Head of caudate nucleus (tissue), 42 donors: Measurements from ENCODE around the gene CD109.
A peak's percentile ranks its signal among the peaks of the same experiment; 100 is the strongest.
"Not testable (repeated sequence)": the region's sequence is repeated elsewhere in the genome, so short reads cannot be mapped to it uniquely, and the experiment has no call there.

ENCODE experiments used
- DNase-seq, 42 donors: peaks; one replicate each; pipeline versions ENCODE4 v3.0.0 to v3.0.0-alpha.2; 2020 to 2021; ENCODE audit warnings: mixed read lengths in 7 of 42
- intact Hi-C: fragments of 100-400 bp; cut with DNase I; formaldehyde crosslinking; loops from one replicate; pipeline ENCODE4 v1.15.0; 2022

The CD109 gene

GRCh38 chr6:73766040-73766439 lies 70.0 kb downstream of the CD109 start:
- intact Hi-C loops, result no loop called here

DNA sequence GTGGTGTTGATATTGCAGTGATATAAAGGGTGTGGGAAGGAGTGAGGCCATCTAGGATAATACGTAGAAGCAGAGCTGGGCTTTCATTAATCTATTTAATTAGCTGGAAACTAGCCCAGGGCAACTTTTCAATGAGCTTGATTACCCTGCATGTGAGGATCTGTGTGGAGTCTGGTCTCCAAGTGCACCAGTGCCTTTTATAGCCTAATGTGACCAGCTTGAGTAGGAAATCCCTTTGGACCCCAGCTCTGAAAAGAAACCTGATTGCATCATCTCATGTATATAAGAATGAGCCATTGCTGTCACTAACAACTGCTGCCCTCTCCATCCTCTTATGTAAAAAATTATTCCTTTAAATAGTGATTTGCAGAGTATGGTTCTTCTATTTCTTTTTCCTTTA lies 72.6 kb downstream of the CD109 start:
- intact Hi-C loops, result no loop called here
- no peak for DNase-seq

More at GRCh38 chr6:73766040-73766439, 70.0 kb downstream of the CD109 start:
- no peak for DNase-seq

GRCh38 chr6:73769976-73770375 lies 74.0 kb downstream of the CD109 start:
- no peak for DNase-seq
- intact Hi-C loops, result no loop called here

- no peak for DNase-seq
- intact Hi-C loops, result no loop called here
Observed at GRCh38 chr6:73774311-73774774, 78.3 kb downstream of the CD109 start.

DNA sequence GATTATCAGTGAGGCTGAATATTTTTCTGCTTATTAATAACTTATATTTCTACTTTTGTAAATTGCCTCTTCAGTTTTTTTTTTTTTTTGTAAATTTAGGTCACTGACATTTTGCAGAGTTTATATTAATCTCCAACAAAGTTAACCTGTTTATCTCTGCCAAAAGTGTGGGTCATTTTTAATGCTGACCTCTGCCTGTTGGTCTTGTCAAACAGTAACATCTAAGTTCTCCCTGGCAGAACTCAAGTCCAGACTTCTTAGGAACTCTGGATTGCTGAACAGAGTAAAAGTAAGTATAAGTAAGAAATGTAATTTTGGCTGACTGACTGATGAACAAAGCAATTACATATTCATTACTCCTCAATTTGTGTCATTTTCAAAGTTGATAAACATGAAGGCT lies 83.9 kb downstream of the CD109 start:
- DNase-seq, result no peak
- intact Hi-C loops, result no loop called here

GRCh38 chr6:73782911-73783310 lies 86.9 kb downstream of the CD109 start:
- intact Hi-C loops, result no loop called here
- no peak for DNase-seq

DNA sequence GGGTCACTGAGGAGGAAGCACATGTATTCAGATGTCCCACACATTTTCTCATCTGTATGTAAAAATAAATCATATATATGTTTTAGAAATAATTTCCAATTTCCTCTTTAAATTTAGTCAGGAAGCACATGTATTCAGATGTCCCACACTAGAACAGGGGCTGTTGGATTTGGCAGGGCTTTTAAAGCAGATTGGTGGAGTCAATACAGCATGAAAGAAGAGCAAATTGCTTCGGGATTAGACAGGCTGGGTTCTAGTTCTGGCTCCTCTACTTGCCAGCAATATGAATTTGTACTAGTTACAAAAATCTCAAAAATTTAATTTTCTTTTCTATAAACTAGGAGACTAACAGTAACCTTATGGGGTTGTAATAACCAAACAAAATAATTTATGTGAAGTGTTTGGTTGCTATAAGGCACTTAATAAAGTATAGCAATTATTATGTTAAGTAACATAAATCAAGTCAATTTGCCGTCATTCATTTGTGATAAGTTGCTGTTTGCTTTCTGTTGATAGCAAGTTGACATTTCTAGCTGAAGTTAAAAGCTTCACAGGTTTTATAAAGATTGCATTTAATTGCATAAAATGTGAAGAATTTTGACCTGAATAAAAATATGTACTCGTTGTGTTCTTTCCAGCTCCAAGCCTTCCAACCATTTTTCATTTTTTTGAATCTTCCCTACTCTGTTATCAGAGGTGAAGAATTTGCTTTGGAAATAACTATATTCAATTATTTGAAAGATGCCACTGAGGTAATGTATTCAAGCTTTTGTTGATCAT lies 88.9 kb downstream of the CD109 start:
- intact Hi-C loops, result no loop called here
- DNase-seq, result no peak

DNA sequence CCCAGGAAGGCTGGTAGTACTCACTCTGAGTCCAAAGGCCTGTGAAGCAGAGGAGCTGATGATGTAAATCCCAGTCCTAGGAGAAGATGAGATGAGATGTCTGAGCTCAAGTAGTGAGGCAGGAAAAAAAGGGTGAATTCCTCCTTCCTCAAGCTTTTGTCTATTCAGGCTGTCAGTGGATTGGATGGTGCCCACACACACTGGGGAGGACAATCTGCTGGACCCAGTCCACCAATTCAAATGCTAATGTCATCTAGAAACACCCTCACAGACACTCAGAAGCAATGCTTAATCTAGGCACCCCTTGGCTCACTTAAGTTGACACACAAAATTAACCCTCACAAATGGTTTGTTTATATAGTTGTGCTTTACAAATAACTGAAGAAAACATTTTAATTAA lies 94.6 kb downstream of the CD109 start:
- intact Hi-C loops, result no loop called here
- DNase-seq, result no peak

GRCh38 chr6:73791336-73791735 lies 95.3 kb downstream of the CD109 start:
- DNase-seq, result no peak
- intact Hi-C loops, result no loop called here

DNA sequence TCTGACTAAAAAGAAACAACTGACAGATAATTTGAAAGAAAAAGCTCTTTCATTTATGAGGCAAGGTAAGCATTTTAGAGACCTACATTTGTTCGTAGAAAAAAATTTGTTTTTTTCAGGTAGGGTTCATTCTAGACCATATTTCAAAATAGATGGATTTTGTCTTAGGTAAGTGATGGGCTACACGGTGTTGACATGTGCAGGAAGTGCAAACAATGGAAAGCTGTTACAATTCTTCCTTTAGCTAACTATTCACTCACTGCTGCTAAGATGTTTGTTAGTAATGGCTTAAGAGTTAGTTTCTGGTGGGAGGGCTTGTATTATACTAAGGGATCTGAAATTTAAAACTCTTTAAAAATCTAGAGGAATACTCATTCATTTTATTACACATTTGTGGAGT lies 96.7 kb downstream of the CD109 start:
- intact Hi-C loops, result no loop called here
- DNase-seq, result no peak

- DNase-seq, result no peak
- intact Hi-C loops, result no loop called here
Observed at GRCh38 chr6:73796881-73797280, 100.9 kb downstream of the CD109 start.

DNA sequence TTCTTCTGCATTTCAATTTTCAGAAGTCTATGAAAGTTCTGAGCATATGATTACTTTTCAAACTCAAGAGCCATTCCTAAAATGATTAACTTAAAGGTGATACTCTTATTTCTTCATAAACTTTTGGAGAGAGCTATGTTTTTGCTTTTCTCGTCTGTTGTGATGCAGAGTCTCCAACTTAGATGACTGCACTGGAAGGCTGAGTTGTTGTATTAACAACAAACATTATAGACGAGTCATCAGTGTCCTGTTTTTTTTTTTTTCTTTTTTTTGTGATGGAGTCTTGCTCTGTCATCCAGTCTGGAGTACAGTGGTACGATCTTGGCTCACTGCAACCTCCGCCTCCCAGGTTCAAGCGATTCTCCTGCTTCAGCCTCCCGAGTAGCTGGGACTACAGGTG lies 101.9 kb downstream of the CD109 start:
- intact Hi-C loops, result no loop called here
- DNase-seq, result no peak

- DNase-seq, result peak in 24 of 42 donors; percentile 5 to 75 (median 30)
- intact Hi-C loops, result no loop called here
Observed at GRCh38 chr6:73798592-73798991, 102.6 kb downstream of the CD109 start.

- DNase-seq, result no peak
- intact Hi-C loops, result no loop called here
Observed at GRCh38 chr6:73800997-73801396, 105.0 kb downstream of the CD109 start.

DNA sequence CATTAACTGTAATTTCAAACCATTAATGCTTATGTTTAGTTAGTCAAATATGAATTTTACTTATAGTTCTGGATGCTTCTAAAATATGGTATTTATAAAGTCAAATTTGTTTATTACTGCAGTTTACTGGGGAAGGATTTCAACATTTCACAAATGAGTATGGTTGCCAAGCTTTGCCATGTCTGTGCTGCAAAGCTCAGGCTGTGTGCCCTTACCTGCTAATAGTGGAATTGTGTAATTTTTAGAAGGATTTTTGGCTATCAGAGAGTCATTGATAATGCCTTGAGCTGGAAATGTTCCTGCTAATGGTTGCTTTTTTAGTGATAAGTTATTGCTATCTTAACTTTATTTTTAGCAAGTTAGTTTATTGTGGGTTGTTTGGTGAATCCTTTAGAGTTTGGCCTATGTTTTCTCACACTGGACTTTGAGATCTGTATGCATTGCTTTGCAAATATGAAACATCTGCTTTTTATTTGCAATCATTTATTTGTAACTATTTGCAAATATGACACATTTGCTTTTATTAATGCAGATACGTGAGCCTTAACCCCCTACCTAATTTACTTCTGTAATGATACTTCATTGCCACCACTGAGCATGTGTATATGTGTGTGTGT lies 105.8 kb downstream of the CD109 start:
- intact Hi-C loops, result no loop called here
- no peak for DNase-seq

DNA sequence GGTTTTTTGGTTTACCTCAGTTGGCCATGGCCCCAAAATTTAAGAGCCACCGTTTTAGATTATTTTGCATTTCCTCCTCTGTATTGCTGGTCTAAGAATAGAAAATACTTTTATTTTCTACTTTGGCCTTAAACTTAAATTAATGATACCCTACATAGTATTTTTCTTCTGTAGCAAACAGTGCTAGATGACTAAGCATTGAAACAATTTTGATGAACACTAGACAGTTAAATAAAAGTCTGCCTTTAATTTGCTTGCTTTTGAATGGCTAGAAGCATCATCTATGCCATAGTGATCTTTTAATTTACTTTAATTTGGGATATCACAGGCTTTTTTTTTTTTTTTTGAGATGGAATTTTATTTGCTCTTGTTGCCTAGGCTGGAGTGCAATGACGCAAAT lies 106.4 kb downstream of the CD109 start:
- intact Hi-C loops, result no loop called here
- no peak for DNase-seq

DNA sequence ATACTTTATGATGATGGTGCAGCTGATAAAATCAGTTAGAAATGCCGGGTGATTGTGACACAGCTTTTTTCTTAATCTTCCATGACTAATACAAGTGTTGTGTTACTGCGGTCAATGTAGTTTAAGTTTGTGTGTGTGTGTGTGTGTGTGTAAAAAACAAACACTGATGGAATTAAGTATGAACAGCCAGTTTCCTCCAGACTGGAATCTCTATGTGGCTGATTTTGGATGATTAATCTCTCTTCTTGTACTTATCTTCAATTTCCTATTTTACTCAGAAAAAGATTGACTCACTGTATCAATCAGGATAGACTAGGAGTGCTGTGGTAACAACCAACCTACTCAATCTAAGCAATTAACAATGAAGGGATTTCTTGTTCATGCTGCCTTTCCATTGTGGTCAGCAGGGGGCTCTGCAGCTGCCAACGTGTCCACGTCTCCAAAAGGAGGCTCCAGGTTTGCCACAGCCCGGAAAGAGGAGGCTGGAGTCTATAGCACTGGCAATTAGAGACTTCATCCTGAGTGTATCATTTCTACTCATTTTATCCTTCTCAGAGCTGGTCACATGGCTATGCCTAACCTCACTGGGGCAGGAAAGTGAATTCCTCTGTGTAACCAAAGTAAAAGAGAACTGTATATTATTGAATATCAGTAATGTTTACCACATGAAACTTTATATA lies 107.7 kb downstream of the CD109 start:
- intact Hi-C loops, result no loop called here
- DNase-seq, result peak in 26 of 42 donors; percentile 7 to 68 (median 22)

DNA sequence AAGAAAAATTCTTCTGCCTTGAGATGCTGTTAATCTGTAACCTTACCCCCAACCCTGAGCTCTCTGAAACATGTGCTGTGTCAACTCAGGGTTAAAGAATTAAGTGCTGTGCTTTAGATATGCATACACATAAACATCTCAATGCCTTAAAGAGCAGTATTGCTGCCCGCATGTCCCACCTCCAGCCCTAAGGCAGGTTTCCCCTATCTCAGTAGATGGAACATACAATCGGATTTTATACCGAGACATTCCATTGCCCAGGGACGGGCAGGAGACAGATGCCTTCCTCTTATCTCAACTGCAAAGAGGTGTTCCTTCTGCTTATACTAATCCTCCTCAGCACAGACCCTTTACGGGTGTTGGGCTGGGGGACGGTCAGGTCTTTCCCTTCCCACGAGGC lies 109.2 kb downstream of the CD109 start:
- DNase-seq, intact Hi-C loops: not testable (repeated sequence)

GRCh38 chr6:73805982-73806381 lies 110.0 kb downstream of the CD109 start:
- intact Hi-C loops, DNase-seq: not testable (repeated sequence)

GRCh38 chr6:73811706-73812105 lies 115.7 kb downstream of the CD109 start:
- DNase-seq, result no peak
- intact Hi-C loops, result no loop called here
